OCI-LY3 (cell line): Measurements from ENCODE around the gene CNGA4.

Source experiments
- H2AFZ ChIP-seq: fragments of 200-600, 300-600 bp; shearing (Covaris generic); 2 replicates; pipeline ENCODE4 v1.6.0; 2014; ENCODE audit warnings: antibody characterized with exemption, low read depth, low read length
- H3K27ac ChIP-seq: fragments of 200-600, 300-600 bp; sonication (generic); 2 replicates; pipeline ENCODE4 v1.5.1; 2014; ENCODE audit warnings: mild to moderate bottlenecking, low read length, moderate library complexity, mixed read lengths
- H3K27me3 ChIP-seq: fragments of 200-600, 300-600 bp; sonication (generic); 2 replicates; pipeline ENCODE4 v1.6.1; 2014; ENCODE audit warnings: low read depth, low read length, mixed read lengths
- H3K36me3 ChIP-seq: fragments of 200-600, 300-600 bp; sonication (generic); replicated peaks from 2 replicates; pipeline ENCODE3; 2014; ENCODE audit warnings: low read depth, low read length, mixed read lengths
- H3K4me1 ChIP-seq: fragments of 300-600, 200-600 bp; sonication (generic); 2 replicates; pipeline ENCODE4 v1.6.1; 2014; ENCODE audit warnings: low read length, mixed read lengths
- H3K4me2 ChIP-seq: fragments of 200-600, 300-600 bp; sonication (generic); 2 replicates; pipeline ENCODE4 v1.6.1; 2014; ENCODE audit warnings: low read length, mixed read lengths
- H3K4me3 ChIP-seq: fragments of 300-600, 200-600 bp; sonication (generic); 2 replicates; pipeline ENCODE4 v1.5.1; 2014; ENCODE audit warnings: antibody characterized with exemption, mild to moderate bottlenecking, low read length, moderate library complexity
- H3K79me2 ChIP-seq: fragments of 300-600, 200-600 bp; shearing (Covaris generic); 2 replicates; pipeline ENCODE4 v1.6.1; 2014; ENCODE audit warnings: mild to moderate bottlenecking, low read length, mixed read lengths
- H3K9ac ChIP-seq: fragments of 300-600, 200-600 bp; shearing (Covaris generic); 2 replicates; pipeline ENCODE4 v1.6.0; 2014; ENCODE audit warnings: mild to moderate bottlenecking, low read length, moderate library complexity
- H3K9me3 ChIP-seq: fragments of 200-600, 300-600 bp; shearing (Covaris generic); 2 replicates; pipeline ENCODE4 v1.6.1; 2014; ENCODE audit warnings: low read length, mixed read lengths; ENCODE audit not compliant: insufficient read depth
- H4K20me1 ChIP-seq: fragments of 200-600, 300-600 bp; sonication (generic); 2 replicates; pipeline ENCODE4 v1.6.1; 2016; ENCODE audit warnings: low read length, mixed read lengths; ENCODE audit not compliant: insufficient read depth
- EZH2phosphoT487 ChIP-seq: fragments of 200-600 bp; shearing (Covaris generic); IDR thresholded peaks from 2 replicates; pipeline ENCODE4 v1.6.1; 2018; ENCODE audit warnings: antibody characterized with exemption, mixed run types, low read depth
- TF ChIP-seq, protein P1 (sequence below): fragments of 200-600, 300-600 bp; sonication (generic); IDR thresholded peaks from 2 replicates; pipeline ENCODE4 v1.5.1; 2014; ENCODE audit warnings: antibody characterized with exemption, low read length, low read depth

Gene CNGA4

DNA sequence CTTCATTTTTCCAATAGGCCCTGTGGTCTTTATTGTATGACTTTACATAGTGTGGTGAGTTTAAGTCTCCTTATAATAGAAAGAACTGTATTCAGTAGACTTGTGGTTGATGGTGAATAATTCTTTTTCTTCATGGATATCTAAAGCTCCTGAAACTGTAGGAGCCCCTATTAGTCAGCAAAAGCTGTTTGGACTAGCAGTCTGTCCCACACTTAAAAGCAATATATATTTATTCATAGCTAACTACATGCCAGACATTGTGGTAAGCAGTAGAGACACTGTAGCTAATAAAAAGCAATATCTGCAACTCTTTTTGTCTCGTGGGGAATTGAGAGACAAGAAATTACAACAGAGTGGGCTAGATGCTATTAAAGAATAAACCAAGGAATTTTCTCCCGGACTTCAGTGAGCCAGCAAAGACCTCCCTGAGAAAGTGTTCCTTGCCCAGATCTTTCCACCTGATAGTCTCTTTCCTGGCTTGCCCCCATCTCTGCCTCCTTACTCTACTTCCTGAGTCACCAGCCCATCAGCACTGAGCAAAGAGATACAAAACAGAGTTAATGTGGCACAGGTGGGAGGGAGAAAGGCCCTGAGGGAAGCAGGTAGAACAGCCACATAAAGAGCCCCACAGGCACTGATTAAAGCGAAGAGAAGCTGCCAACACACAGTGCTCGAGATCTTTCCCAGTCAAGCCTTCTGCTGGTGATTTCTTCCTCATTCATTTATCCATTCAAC is 41.3 kb upstream of the CNGA4 start:
- no peak overlapping the region for H3K4me2 ChIP-seq
- no peaks in the 10 kb centered on the region for H3K79me2 ChIP-seq
- peaks cover 6% of the 10 kb centered on the region for H3K4me1 ChIP-seq
- H4K20me1 ChIP-seq = no peaks in the 10 kb centered on the region
- H3K36me3 ChIP-seq = no peaks in the 10 kb centered on the region
- no peak overlapping the region for H3K4me3 ChIP-seq
- no peak overlapping the region for H3K27ac ChIP-seq
- TF ChIP-seq, protein P1, sequence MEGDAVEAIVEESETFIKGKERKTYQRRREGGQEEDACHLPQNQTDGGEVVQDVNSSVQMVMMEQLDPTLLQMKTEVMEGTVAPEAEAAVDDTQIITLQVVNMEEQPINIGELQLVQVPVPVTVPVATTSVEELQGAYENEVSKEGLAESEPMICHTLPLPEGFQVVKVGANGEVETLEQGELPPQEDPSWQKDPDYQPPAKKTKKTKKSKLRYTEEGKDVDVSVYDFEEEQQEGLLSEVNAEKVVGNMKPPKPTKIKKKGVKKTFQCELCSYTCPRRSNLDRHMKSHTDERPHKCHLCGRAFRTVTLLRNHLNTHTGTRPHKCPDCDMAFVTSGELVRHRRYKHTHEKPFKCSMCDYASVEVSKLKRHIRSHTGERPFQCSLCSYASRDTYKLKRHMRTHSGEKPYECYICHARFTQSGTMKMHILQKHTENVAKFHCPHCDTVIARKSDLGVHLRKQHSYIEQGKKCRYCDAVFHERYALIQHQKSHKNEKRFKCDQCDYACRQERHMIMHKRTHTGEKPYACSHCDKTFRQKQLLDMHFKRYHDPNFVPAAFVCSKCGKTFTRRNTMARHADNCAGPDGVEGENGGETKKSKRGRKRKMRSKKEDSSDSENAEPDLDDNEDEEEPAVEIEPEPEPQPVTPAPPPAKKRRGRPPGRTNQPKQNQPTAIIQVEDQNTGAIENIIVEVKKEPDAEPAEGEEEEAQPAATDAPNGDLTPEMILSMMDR = no peak
- TF ChIP-seq EZH2phosphoT487 = no peak
- H3K27me3 ChIP-seq = no peaks in the 10 kb centered on the region
- H3K9me3 ChIP-seq = no peaks in the 10 kb centered on the region
- H3K9ac ChIP-seq = no peak overlapping the region
- H2AFZ ChIP-seq = no peak overlapping the region

DNA sequence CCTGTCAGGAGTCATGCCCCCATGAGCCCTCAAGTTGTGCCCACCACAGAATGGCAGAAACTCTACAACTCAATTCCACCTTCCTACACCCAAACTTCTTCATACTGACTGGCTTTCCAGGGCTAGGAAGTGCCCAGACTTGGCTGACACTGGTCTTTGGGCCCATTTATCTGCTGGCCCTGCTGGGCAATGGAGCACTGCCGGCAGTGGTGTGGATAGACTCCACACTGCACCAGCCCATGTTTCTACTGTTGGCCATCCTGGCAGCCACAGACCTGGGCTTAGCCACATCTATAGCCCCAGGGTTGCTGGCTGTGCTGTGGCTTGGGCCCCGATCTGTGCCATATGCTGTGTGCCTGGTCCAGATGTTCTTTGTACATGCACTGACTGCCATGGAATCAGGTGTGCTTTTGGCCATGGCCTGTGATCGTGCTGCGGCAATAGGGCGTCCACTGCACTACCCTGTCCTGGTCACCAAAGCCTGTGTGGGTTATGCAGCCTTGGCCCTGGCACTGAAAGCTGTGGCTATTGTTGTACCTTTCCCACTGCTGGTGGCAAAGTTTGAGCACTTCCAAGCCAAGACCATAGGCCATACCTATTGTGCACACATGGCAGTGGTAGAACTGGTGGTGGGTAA is 39.6 kb upstream of the CNGA4 start, which contains the start of gene OR52W1:
Gene OR52W1, plus strand, starts transcription at position 51 of the 637 bp plus-strand sequence. Its CDS starts 0 bp downstream, at position 51.
- Histone ChIP-seq H3K36me3 (no peaks in the 10 kb centered on the region), H3K9me3 (no peaks in the 10 kb centered on the region)

DNA sequence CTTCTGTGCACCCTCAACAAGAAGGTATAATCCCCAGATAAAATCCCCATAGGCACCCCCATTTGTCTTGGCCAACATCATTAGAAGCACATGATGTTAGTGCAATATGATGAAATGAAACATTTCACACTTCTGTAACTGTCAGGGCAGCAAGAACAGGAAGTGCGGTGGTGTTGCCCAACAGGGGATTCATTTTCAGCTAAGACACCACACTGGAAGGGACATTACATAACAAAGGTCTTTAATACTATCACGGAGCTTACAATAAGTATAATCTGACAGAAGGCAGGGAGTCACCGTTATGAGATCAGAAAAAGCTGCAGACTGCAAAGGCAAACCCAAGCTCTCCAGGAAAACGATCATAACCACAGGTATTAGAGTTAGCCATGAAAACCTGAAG is 37.9 kb upstream of the CNGA4 start:
- Histone ChIP-seq H2AFZ (no peak overlapping the region), H3K4me2 (no peak overlapping the region), H3K27me3 (no peaks in the 10 kb centered on the region), H3K9me3 (no peaks in the 10 kb centered on the region), H3K27ac (no peak overlapping the region), H3K4me1 (peaks cover 6% of the 10 kb centered on the region), H3K36me3 (no peaks in the 10 kb centered on the region), H3K79me2 (no peaks in the 10 kb centered on the region), H3K9ac (no peak overlapping the region), H4K20me1 (no peaks in the 10 kb centered on the region), H3K4me3 (no peak overlapping the region)
- TF ChIP-seq, protein P1 = no peak
- TF ChIP-seq EZH2phosphoT487 = no peak

More for the DNA sequence above, 39.6 kb upstream of the CNGA4 start, which contains the start of gene OR52W1:
- TF ChIP-seq, protein P1 = no peak
- no peak for TF ChIP-seq EZH2phosphoT487
- no peak within 1 kb of the TSS for H3K4me2 ChIP-seq
- H2AFZ ChIP-seq = no peak within 1 kb of the TSS
- H4K20me1 ChIP-seq = no peaks in the 10 kb centered on the region
- no peak within 1 kb of the TSS for H3K27ac ChIP-seq
- peaks cover 6% of the 10 kb centered on the region for H3K4me1 ChIP-seq
- no peaks in the 10 kb centered on the region for H3K27me3 ChIP-seq
- no peak within 1 kb of the TSS for H3K9ac ChIP-seq
- no peaks in the 10 kb centered on the region for H3K79me2 ChIP-seq
- H3K4me3 ChIP-seq = no peak within 1 kb of the TSS

DNA sequence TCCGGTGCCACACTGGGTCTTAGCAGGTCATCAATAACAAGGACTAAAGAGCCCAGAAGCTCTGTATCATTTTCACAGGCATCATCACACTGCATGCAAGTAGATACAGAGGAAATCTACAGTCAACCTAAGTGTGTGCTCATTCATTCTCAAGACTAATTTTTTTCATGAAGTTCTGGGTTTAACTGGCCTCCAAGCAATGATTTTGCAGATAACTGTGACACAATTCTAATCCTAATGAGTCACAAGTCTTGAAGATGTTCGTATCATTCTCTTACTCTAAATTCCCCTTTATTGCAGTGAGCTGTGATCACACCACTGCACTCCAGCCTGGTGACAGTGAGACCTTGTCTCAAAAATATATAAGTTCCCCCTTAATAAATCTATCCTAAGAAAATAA is 37.4 kb upstream of the CNGA4 start:
- H3K27me3 ChIP-seq = no peaks in the 10 kb centered on the region
- H2AFZ ChIP-seq = no peak overlapping the region
- H3K9ac ChIP-seq = no peak overlapping the region
- no peak overlapping the region for H3K4me3 ChIP-seq
- H3K36me3 ChIP-seq = no peaks in the 10 kb centered on the region
- no peaks in the 10 kb centered on the region for H3K9me3 ChIP-seq
- no peak overlapping the region for H3K4me2 ChIP-seq
- TF ChIP-seq EZH2phosphoT487 = no peak
- TF ChIP-seq, protein P1 = no peak
- H3K4me1 ChIP-seq = peaks cover 6% of the 10 kb centered on the region
- H3K27ac ChIP-seq = no peak overlapping the region
- no peaks in the 10 kb centered on the region for H3K79me2 ChIP-seq
- H4K20me1 ChIP-seq = no peaks in the 10 kb centered on the region
